Natural killer cell (primary cell): ENCODE measurements around the gene DGKH. TPM values are rescaled to one million over a fixed set of nuclear protein-coding genes. Genes with fewer than 3 reads are reported as not detected.

Source experiments
- ATAC-seq, 3 donors: fragments of 150-1000 bp in 2 of 3; fragments of 200-7000 bp in 1 of 3; cut with Tn5 transposase; 1 replicate in 1 of 3; 2 replicates in 2 of 3; pipeline ENCODE4 v1.10.0; 2021; ENCODE audit warnings: mild to moderate bottlenecking in 2 of 3, moderate library complexity in 2 of 3
- DNase-seq, 2 donors: peaks; one replicate each; pipeline versions ENCODE4 v3.0.0 to v3.0.0-alpha.2; 2013 to 2021; ENCODE audit warnings: mixed read lengths in 1 of 2
- H3K27ac ChIP-seq: one replicate; pipeline ENCODE4 v1.5.1; 2013; ENCODE audit warnings: mild to moderate bottlenecking, low read length
- H3K27me3 ChIP-seq: one replicate; pipeline ENCODE4 v1.6.1; 2013; ENCODE audit warnings: low read length; ENCODE audit not compliant: control insufficient read depth, insufficient read depth
- H3K36me3 ChIP-seq: one replicate; pipeline ENCODE4 v1.6.1; 2013; ENCODE audit warnings: low read length; ENCODE audit not compliant: control insufficient read depth, insufficient read depth
- H3K4me1 ChIP-seq: one replicate; pipeline ENCODE4 v1.6.1; 2013; ENCODE audit warnings: low read length; ENCODE audit not compliant: control insufficient read depth, insufficient read depth
- H3K4me3 ChIP-seq: one replicate; pipeline ENCODE4 v1.5.1; 2013; ENCODE audit warnings: low read length
- H3K9me3 ChIP-seq: one replicate; pipeline ENCODE4 v1.6.1; 2013; ENCODE audit warnings: low read length; ENCODE audit not compliant: control insufficient read depth, insufficient read depth
- H3K27ac Mint-ChIP-seq, 2 donors: one replicate each; pipeline ENCODE4 v1.8.0; 2022; ENCODE audit warnings: mild to moderate bottlenecking in 2 of 2, mixed read lengths in 2 of 2, moderate library complexity in 1 of 2
- H3K27me3 Mint-ChIP-seq, 2 donors: one replicate each; pipeline ENCODE4 v1.8.0; 2022; ENCODE audit warnings: low read depth in 2 of 2, mixed read lengths in 2 of 2
- H3K36me3 Mint-ChIP-seq: one replicate; pipeline ENCODE4 v1.8.0; 2022; ENCODE audit warnings: mixed read lengths
- H3K4me1 Mint-ChIP-seq, 2 donors: one replicate each; pipeline ENCODE4 v1.8.0; 2022; ENCODE audit warnings: mixed read lengths in 2 of 2
- H3K4me3 Mint-ChIP-seq: one replicate; pipeline ENCODE4 v1.8.0; 2022; ENCODE audit warnings: mild to moderate bottlenecking, moderate library complexity, mixed read lengths
- H3K9me3 Mint-ChIP-seq, 2 donors: one replicate each; pipeline ENCODE4 v1.8.0; 2022; ENCODE audit warnings: mixed read lengths in 2 of 2
- CTCF ChIP-seq: fragments of 200-600 bp; IDR thresholded peaks from one replicate; pipeline ENCODE4 v1.8.0; 2022; ENCODE audit warnings: antibody characterized with exemption
- WGBS: methylation state at CpG from one replicate; pipeline ENCODE4 v1.1.7; 2013; ENCODE audit warnings: missing lambda C conversion rate; ENCODE audit not compliant: insufficient coverage; 5-methylcytosine and 5-hydroxymethylcytosine counted together
- intact Hi-C: fragments of 100-400 bp; cut with micrococcal nuclease; formaldehyde crosslinking; loops from one replicate; pipeline ENCODE4 v1.14.2; 2022
- total RNA-seq, 4 donors: library from RNA; stranded (reverse); fragments of 120-200 nt in 1 of 4; gene quantifications; one replicate each; pipeline versions ENCODE4 v1.2.3 to v1.2.4, GENCODE V29; 2013 to 2022

Gene DGKH
- total RNA-seq, 3 donors from 2014 or later (not counting 1 experiment from before 2014, with no cell fraction given): 1.1 to 3.4 (median 1.2) TPM

- intact Hi-C loops: no loop called here
- H3K9me3 Mint-ChIP-seq: no peaks in the 10 kb centered on the region
- no peak overlapping the region for H3K27ac Mint-ChIP-seq
- H3K4me3 Mint-ChIP-seq: no peak overlapping the region
- H3K27me3 Mint-ChIP-seq: peaks cover 4 to 7% of the 10 kb centered on the region in 2 donors
- H3K4me1 ChIP-seq: no peaks in the 10 kb centered on the region
- no peaks in the 10 kb centered on the region for H3K4me1 Mint-ChIP-seq
- H3K36me3 ChIP-seq: no peaks in the 10 kb centered on the region
- no peak for TF ChIP-seq CTCF
- no peaks in the 10 kb centered on the region for H3K27me3 ChIP-seq
- H3K27ac ChIP-seq: no peak overlapping the region
- no peaks in the 10 kb centered on the region for H3K36me3 Mint-ChIP-seq
- H3K4me3 ChIP-seq: no peak overlapping the region
- no peak for DNase-seq
- no peak for ATAC-seq
- no peaks in the 10 kb centered on the region for H3K9me3 ChIP-seq
- 100% methylated on average over 2 of the region's 3 CpGs for WGBS
Measured at GRCh38 chr13:42164557-42165125, 116.2 kb downstream of the DGKH start.

- Mint-ChIP-seq H3K4me1 (no peaks in the 10 kb centered on the region), H3K4me3 (no peak overlapping the region), H3K27ac (no peak overlapping the region), H3K27me3 (peaks cover 4 to 7% of the 10 kb centered on the region in 2 donors), H3K9me3 (no peaks in the 10 kb centered on the region), H3K36me3 (no peaks in the 10 kb centered on the region)
- no peaks in the 10 kb centered on the region for H3K36me3 ChIP-seq
- intact Hi-C loops: no loop called here
- no peak overlapping the region for H3K4me3 ChIP-seq
- ATAC-seq: no peak
- DNase-seq: no peak
- H3K27ac ChIP-seq: no peak overlapping the region
- no peak for TF ChIP-seq CTCF
- no peaks in the 10 kb centered on the region for H3K4me1 ChIP-seq
- H3K9me3 ChIP-seq: no peaks in the 10 kb centered on the region
- WGBS: 85% methylated on average over 3 of the region's 4 CpGs
- no peaks in the 10 kb centered on the region for H3K27me3 ChIP-seq
Measured at GRCh38 chr13:42168496-42168895, 120.0 kb downstream of the DGKH start.

- H3K27ac ChIP-seq: no peak overlapping the region
- Mint-ChIP-seq H3K4me1 (no peaks in the 10 kb centered on the region), H3K27me3 (peaks cover 2 to 4% of the 10 kb centered on the region in 2 donors), H3K36me3 (no peaks in the 10 kb centered on the region), H3K27ac (no peak overlapping the region), H3K9me3 (no peaks in the 10 kb centered on the region), H3K4me3 (no peak overlapping the region)
- H3K27me3 ChIP-seq: no peaks in the 10 kb centered on the region
- TF ChIP-seq CTCF: no peak
- ATAC-seq (no peak), DNase-seq (no peak)
- 96% methylated on average over 4 of the region's 5 CpGs for WGBS
- H3K4me3 ChIP-seq: no peak overlapping the region
- no peaks in the 10 kb centered on the region for H3K9me3 ChIP-seq
- intact Hi-C loops: no loop called here
- H3K4me1 ChIP-seq: no peaks in the 10 kb centered on the region
- H3K36me3 ChIP-seq: no peaks in the 10 kb centered on the region
Measured at GRCh38 chr13:42170029-42170428, 121.6 kb downstream of the DGKH start.

- no peak overlapping the region for H3K4me3 ChIP-seq
- Mint-ChIP-seq H3K27ac (no peak overlapping the region), H3K36me3 (no peaks in the 10 kb centered on the region), H3K4me3 (no peak overlapping the region), H3K9me3 (no peaks in the 10 kb centered on the region), H3K4me1 (no peaks in the 10 kb centered on the region), H3K27me3 (no peaks in the 10 kb centered on the region)
- H3K4me1 ChIP-seq: no peaks in the 10 kb centered on the region
- H3K9me3 ChIP-seq: no peaks in the 10 kb centered on the region
- DNase-seq (no peak), ATAC-seq (no peak)
- no peak for TF ChIP-seq CTCF
- intact Hi-C loops: no loop called here
- H3K36me3 ChIP-seq: no peaks in the 10 kb centered on the region
- H3K27me3 ChIP-seq: no peaks in the 10 kb centered on the region
- whole genome bisulfite sequencing: 65% methylated on average over 4 of the region's 4 CpGs
- H3K27ac ChIP-seq: no peak overlapping the region
Measured at GRCh38 chr13:42173789-42174343, 125.4 kb downstream of the DGKH start.
